ENCODE data around the gene APOB. TPM values are rescaled to one million over a fixed set of nuclear protein-coding genes. Genes with fewer than 3 reads are reported as not detected.

The APOB gene
- total RNA-seq, 1 experiment from 2014 or later = not detected

DNA sequence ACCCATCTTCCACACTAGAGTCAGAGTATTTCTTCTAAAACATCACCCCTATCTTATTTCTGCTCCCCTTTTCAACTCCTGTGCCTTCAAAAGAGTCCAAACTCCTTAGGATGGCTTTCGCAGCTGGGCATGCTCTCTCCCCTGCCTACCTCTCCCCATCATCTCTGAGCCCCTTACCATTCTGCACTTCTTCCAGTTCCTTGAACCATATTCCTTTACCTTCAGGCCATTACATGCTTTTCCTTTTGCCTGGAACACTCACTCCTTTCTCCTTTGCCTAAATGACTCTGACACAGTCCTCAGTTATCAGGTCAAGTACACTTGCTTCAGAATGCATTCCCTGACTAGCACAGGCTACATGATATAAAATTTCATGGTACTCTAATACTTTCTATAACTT lies 22.4 kb downstream of the APOB start:
- DNase-seq (ENCODE audit: extremely low read depth, low read depth) = no peak

DNA sequence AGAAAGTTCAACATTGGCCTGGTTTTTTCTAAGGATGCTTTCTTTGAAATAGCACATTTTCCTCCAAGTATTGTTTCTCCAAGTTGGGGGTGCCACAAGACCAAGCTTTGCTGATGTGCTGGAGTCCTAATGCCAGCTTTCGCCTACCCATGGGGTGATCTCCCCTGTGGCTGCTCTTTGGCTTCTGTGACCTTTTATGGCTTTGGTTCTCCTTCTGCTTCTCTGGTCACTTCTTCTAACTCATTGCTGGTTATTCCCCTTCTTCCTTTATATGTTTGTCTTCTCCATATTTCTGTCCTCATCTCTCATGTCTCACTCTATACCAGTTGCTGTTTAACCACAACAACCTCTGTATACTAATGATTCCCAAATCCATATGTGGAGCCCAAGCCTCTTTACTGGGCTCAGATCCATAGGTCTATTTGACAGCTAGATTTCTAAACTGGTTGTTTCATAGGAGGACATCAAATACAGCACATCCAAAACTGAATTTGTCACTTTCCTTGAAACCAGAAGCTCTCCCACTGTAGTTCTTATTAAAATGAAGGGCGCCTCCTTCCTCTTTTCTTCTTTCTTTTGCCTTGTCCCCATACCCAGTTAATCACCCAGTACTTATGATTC lies 23.1 kb downstream of the APOB start:
- DNase-seq (ENCODE audit: extremely low read depth, low read depth) = no peak

DNA sequence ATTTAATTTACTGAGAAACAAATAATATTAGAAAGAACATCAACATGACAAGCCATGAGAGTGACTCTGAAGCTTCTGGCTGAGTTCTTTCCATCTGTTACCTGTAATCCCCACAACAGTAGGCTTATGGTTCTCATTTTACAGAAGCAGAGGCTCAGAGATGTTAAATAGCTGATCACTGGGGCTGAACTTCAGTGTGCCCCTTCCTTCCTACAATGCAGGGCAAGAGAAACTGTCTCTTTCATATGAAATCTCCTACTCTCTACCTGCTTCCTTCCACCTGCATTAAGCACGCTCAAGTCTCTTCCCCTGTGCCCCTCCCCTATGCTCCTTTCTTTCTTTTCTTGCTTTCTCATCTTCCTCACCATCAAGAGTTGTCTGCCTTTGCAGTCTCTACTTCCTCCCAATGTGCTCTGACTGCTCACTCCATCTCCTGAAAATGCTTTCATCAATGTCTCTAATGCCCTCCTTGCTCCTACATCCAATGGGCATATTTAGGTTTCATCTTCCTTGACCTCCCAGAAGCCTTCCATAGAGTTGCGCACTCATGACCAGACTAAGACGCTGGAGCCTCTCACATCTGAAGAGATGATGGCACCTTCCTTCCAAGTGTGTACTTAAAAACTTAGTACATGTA lies 23.7 kb downstream of the APOB start:
- no peak for DNase-seq (ENCODE audit: extremely low read depth, low read depth)

DNA sequence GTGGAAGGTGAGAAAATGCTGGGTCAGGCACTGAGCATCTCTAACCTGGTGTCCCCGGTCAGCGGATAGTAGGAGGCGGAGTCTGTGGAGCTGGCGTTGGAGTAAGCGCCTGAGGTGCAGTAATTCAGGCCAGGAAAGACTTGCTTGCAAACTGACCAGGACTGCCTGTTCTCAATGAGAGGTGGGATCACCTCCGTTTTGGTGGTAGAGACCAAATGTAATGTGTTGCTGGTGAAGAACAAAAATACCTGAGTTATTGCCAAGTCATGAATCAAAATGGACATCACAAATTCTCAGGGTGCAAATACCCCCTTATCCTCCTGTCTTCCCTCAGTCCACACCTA lies 24.2 kb downstream of the APOB start:
- no peak for DNase-seq (ENCODE audit: extremely low read depth, low read depth)

DNA sequence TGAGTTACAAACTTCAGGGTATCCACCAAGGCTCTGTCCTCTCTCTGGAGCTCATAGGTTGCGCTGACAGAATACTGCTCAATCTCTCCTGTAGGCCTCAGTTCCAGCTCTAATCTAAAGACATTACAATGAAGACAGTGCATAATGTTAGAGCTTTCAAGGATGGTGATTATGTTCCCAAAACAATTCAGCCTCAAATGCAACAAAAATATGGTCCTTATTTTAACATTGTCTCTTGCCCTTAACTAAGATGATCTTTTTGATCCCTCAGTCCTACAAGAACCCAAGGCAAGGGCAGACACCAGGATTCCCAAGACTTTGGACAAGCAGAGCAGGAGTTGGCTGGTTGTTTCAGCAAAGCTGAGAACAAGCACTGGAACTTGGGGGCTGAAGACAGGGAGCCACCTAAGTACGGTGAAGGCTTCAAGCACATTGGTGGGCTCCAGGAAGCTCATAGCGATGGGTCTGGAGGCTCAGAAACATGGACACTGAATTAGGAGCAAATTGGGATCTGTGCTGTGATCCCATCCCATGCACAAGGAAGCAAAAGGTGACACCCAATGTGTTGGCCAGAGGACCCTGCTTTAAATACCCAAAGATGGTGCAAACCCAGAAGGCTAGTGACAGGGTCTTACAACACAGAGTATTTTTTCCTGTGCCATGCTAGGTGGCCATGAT lies 24.7 kb downstream of the APOB start:
- DNase-seq (ENCODE audit: extremely low read depth, low read depth) = no peak

DNA sequence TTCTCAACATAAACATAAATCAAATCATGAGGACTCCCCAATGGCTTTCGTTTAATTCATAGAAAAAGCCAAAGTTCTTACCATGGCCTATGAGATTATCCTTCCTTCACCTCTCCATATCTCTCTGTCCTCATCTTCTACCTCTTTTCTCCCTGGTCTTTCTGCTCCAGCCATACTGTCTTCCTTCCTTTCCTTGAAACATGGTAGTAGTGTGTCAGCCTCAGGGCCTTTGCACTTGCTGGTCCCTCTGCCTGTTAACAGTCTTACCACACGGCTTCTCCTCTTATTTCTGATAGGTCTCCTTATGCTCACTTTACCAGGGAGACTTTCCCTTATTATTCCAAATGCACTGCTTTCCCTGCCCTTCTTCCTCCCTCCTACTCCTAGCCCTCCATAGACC lies 25.6 kb downstream of the APOB start:
- no peak for DNase-seq (ENCODE audit: extremely low read depth, low read depth)

DNA sequence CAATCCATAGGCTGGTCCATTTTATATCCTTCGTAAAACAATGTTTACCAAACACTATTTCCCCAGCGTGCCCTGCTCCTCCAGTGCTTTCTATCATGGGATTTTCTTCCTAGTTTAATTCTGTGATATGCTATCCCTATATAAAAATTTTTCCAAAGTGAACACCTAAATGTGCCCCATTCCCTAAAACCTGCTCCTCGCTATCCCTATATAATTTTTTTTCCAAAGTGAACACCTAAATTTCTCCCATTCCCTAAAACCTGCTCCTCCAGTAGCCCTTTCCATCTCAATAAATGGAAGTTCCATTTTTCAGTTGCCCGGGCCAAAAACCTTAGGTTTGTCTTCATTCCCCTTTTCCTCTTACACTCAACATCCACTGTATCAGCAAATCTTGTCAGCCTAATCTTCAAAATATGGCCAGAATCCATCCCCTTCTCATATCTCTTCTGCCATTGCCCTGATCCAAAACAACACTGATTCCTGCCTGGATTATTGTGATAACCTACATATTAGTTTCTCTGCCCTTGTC lies 26.1 kb downstream of the APOB start:
- DNase-seq (ENCODE audit: extremely low read depth, low read depth) = no peak

DNA sequence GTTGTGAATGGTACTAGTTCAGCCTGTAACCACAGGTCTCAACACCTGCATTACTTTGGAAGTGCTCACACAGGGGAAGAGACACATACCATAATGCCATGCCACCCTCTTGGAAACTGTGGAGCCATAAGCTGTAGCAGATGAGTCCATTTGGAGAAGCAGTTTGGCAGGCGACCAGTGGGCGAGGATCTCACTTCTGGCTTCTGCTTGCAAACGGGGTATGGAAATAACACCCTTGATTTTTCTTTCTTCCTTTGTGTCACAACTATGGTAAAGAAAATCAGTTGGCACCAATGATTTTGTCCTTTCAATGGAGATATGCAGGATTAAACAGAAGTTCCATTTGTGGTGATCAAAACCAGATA lies 28.6 kb downstream of the APOB start:
- no peak for DNase-seq (ENCODE audit: extremely low read depth, low read depth)

DNA sequence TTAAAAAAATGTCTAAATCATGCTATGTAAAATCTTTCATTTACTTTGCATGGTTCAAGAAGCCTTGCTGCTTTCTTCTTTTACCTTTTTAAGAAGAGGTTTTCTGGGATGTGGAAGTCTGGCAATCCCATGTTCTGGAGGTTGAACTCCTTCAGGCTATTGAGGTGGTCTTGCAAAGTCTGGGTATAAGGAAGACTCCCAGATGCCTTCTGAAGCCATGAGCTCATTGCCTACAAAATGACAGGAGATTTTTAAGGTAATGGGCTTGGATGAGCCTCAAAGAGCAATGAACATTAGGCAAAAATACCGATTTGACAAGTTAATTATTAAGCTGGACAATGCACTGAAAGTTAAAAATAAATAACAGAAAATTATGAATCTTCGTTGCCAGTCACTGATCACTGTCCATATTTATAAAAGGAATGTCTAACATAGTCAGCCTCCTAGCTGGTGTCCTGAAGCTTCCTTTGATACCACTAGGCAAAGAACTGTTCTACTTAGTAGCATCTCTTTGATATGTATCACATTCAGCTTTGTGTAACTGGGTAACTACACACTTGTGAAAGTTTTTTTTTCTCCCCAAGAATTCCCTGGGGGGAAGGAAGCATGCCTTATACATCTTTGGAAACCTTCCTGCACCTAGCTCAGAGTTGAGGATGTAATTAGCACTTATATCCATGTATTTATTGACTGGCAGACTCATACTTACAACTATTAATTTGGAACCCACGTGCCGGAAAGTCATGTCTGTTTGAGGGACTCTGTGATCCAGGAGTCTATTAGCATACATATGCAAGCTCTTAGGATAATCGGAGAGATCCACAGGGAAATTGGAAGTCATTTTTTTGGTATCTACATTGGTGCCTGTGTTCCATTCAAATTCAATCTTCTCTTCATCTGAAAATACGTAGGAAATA lies 29.3 kb downstream of the APOB start:
- no peak for DNase-seq (ENCODE audit: extremely low read depth, low read depth)

DNA sequence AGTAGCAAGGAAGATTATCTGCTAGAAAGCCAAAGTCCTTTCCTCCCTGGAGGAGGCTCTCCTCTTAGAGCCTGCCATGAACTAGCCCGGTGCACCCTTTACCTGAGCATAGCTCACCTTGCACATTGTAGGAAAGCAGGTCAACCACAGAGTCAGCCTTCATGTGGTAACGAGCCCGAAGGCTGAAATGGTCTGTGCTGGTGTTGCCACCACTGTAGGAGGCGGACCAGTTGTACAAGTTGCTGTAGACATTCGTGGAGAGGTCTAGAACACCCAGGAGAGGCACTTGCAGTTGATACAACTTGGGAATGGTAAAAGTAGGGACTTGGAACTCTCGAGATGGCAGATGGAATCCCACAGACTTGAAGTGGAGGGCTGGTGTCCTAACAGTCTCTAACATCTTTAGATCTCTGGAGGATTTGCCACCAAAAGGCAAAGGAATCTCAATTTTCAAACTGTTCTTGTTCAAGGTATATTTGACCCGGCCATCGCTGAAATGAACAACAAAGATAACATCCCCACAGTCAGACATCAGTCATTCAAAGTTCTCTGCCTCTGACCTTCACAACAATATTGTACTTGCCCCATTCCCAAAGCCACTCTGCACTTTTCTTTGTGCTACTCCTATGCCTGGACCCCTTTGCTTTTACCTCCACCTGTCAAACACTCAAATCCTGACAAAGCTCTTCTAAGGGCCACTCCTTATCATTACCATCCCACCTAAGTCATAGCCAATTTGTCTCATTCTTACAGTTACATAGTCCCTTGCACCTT lies 30.6 kb downstream of the APOB start:
- no peak for DNase-seq (ENCODE audit: extremely low read depth, low read depth)

DNA sequence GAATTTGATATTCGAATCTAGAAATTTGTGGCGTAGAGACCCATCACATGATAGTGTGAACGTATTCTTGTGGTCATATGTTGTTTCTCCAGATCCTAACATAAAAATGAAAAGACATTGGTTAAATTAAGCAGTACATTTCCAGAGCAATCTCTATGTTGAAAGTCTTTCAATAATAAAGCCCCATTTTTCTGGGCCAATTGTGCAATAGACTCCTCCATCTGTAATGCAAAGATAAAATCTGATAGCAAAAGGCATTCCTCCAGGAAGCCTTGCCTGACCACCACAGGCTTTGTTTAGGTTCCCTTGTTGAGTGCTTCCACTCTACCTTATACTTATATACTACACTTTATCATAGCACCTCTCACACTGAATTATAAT lies 31.3 kb downstream of the APOB start:
- DNase-seq (ENCODE audit: extremely low read depth, low read depth) = no peak

DNA sequence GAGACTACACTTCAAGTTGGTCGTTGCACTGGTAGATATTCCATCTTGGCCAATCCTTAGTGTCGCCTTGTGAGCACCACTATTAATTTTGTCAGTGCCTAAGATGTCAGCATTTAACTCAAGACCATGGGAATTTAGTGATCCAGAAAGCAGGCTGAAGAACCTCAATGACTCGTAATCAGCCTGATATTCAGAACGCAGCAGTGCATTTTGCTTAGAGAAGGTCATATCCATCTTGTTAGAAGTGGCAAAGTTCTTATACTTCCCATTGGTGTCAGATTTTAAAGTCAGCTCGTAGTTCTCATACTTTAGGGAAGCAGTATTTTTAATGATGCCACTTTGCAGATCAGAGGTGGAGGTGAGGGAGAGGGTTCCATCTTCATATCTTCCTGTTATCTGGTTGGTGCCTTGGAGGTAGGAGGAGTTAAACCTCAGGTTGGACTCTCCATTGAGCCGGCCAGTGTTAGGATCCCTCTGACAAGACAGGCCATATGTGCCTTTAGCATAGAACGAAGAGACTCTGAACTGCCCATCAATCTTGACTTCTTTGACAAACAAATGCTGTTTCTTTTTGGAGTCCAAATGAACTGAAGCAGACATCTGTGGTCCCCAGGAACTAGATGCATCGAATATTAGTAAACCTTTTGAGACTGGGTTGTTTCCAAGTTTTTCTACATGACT lies 31.9 kb downstream of the APOB start:
- DNase-seq (ENCODE audit: extremely low read depth, low read depth) = no peak

DNA sequence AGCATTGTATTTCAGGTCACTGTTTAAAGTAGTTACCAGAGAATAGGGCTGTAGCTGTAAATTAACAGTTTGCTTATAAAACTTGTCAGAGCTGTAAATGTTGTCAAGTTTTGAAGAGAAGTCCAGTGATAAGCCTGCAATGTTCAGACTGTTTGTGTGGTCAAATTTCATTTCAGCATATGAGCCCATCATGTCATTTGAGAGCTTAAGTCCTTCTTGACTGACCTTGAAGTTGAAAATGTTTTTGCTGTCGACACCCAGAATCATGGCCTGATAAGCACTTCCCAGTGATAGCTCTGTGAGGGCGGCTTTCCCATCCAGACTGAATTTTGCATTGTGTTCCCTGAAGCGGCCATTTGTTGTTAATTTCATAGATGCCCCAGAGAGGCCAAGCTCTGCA lies 32.4 kb downstream of the APOB start:
- DNase-seq (ENCODE audit: extremely low read depth, low read depth) = no peak

DNA sequence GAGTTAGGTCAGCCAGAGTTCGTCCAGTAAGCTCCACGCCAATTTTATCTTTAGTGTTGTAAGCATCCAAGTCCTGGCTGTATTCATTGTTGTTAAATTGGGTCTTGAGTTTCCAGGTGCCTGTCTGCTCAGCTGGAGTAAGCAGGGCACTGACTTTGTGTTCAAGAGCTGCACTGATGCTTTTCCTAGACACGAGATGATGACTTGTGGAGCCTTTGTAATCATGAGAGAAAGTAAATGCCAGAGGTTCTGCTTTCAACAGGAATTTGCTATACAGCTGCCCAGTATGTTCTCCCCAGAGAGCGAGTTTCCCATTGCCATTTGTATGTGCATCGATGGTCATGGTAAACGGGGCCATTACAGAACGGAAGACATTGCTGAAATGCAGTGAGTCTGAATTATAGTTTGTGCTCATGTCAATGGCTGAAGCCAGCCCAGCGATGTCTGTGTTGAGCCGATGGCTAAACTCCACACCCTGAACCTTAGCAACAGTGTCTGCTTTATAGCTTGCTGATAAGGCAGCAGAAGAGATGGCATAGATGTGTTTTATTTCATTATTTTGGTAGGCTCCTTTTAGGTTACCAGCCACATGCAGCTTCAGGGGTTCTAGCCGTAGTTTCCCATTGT lies 32.9 kb downstream of the APOB start:
- DNase-seq (ENCODE audit: extremely low read depth, low read depth) = no peak

DNA sequence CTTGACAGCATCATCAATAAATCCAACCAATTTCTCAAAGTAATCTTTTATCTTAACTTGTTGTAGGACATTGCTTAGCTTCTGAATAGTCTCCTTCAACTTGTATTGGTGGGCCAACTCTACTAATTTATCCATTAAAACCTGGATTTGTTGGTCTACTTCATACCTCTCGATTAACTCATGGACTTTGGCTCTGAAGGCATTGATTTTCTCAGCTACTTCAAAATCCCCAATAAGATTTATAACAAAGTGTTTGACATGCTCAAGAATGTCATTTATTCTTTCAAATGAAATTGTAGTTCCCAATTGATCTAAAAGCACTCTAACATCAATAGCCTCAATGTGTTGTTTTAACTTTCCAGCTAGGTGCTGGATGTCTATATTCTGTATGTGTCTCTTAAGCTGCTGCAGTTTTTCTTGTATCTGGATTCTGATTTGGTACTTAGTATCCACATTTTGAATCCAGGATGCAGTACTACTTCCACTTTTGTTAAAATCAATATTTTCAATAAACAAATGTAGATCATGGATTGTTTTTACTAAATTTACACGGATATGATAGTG lies 34.1 kb downstream of the APOB start:
- DNase-seq (ENCODE audit: extremely low read depth, low read depth) = no peak

DNA sequence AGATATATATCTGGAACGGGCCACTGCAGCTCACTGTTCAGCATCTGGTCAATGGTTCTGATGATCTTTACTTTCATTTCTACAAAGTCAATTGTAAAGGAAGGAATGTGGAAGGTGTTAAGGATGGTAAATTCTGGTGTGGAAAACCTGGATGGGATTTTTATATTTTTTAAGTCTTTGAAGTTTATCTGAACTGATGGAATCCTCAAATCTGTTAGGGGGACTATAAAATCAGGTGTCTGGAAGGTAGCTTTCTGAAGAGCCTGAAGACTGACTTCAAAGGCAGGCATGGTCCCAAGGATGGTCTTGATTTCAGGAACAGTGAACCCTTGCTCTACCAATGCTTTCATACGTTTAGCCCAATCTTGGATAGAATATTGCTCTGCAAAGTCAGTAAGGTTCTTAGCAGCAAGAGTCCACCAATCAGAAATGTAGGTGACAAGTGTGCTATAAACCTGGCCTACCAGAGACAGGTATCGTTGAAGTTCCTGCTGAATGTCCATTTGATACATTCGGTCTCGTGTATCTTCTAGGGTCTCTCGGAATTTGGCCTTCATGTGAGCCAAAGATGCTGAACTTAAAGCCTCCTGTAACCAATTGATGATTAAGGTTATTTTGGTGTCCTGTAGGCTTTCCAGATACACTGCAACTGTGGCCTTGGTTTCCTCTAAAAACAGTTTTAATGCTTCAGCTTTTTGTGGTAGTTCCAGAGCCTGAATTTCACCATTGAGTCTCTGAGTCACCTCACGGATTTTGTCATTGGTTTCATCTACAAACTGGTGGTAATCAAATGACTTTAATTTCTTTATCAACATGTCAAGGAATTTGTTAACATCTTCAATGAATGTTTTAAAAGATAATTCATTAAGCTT lies 34.8 kb downstream of the APOB start:
- DNase-seq (ENCODE audit: extremely low read depth, low read depth) = no peak

DNA sequence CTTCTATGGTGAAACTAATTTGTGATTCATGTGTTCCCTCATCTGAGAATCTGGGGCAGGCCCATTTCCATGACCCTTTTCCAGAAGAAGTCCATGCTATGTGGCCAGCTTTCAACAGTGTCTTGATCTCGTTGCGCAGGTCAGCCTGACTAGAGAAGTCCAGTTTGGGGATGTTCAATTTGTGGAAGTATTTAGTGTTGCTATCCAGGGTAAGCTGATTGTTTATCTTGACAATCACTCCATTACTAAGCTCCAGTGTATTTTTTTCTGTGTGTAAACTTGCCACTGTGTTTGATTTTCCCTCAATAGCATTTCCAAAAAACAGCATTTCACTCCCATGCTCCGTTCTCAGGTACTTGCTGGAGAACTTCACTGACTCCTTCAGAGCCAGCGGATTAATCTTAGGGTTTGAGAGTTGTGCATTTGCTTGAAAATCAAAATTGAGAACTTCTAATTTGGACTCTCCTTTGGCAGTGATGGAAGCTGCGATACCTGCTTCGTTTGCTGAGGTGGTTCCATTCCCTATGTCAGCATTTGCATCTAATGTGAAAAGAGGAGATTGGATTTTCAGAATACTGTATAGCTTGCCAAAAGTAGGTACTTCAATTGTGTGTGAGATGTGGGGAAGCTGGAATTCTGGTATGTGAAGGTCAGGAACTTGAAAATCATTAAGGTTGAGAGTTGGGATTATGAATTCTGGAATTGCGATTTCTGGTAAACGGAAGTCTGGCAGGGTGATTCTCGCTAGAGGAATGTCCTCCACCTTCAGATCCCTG lies 35.7 kb downstream of the APOB start:
- no peak for DNase-seq (ENCODE audit: extremely low read depth, low read depth)

Data from NCI-H460 (cell line).